Measurements from ENCODE around the gene ERGIC1.

Gene ERGIC1

DNA sequence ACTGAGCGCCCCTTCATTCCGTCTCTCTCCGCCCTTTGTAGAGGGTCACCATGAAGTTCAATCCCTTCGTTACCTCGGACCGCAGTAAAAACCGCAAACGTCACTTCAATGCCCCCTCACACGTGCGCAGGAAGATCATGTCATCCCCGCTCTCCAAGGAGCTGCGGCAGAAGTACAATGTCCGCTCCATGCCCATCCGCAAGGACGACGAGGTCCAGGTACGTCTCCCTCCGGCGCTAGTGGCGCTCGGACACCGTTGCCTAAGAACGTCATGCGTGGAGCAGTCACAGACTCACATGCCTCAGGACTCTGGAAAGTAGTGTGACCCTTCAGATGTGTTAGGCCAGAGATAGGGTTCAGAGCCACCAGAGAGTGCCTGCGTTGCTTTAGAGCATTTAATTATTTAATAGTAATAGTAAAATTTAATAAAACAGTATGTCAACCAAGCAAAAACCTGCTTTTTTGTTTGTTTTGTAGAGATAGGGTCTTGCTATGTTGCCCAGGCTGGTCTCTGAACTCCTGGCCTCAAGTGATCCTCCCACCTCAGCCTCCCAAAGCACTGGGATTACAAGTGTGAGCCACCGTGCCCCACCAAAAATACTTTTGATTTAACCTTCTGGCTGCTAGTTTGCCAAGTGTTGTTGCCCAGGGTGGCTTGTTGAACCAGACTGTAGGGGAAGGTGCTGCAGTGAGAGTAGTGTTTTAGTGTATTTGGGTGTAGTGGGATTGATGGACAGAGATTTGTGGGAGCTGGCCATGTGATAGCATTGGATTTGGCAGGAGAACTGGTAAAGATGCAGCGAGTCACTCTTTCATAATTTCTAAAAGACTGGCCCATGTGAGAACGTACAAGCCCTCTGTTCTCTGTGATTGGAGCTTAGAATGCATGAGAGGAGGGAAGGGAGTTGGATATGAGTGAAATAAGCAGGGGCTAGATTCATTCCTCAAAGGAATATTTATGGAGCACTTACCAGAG is 126.1 kb downstream of the ERGIC1 start:
- Histone ChIP-seq H3K27ac (peak overlapping the region; percentile 82), H3K27me3 (replicated peaks) (no peaks in the 10 kb centered on the region), H3K4me3 (ENCODE audit: low read depth, low read length) (peak overlapping the region; percentile 100), H3K36me3 (replicated peaks) (no peaks in the 10 kb centered on the region)
- in situ Hi-C loops (cut with HindIII; ENCODE audit: low pct_ligation_motif_present, low sequenced_read_pairs) = no loop called here
- DNase-seq = no peak
- TF ChIP-seq, protein P1, sequence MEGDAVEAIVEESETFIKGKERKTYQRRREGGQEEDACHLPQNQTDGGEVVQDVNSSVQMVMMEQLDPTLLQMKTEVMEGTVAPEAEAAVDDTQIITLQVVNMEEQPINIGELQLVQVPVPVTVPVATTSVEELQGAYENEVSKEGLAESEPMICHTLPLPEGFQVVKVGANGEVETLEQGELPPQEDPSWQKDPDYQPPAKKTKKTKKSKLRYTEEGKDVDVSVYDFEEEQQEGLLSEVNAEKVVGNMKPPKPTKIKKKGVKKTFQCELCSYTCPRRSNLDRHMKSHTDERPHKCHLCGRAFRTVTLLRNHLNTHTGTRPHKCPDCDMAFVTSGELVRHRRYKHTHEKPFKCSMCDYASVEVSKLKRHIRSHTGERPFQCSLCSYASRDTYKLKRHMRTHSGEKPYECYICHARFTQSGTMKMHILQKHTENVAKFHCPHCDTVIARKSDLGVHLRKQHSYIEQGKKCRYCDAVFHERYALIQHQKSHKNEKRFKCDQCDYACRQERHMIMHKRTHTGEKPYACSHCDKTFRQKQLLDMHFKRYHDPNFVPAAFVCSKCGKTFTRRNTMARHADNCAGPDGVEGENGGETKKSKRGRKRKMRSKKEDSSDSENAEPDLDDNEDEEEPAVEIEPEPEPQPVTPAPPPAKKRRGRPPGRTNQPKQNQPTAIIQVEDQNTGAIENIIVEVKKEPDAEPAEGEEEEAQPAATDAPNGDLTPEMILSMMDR (IDR thresholded peaks at IDR 0.05; ENCODE audit: low read depth, low read length, missing control alignments) = no peak

DNA sequence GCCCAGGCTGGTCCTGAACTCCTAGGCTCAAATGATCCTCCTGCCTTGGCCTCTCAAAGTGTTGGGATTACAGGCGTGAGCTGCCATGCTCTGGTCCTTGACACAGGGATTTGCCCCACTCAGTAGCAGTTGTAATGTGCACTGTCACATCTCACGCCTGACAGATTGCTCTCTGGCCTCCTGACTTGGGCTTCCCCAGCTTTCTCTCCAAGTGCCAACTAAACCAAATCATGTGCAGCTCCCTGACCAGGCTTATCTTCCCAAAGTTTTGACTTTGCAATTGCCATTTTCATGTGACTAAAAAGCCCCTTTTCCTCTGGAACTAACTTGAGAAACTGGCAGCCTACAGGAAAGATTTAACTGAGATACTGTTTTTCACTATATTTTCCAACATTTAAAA is 135.9 kb downstream of the ERGIC1 start:
- Histone ChIP-seq H3K27ac (no peak overlapping the region), H3K4me3 (ENCODE audit: low read depth, low read length) (no peak overlapping the region), H3K36me3 (replicated peaks) (peaks cover 12% of the 10 kb centered on the region), H3K27me3 (replicated peaks) (no peaks in the 10 kb centered on the region)
- TF ChIP-seq, protein P1 (IDR thresholded peaks at IDR 0.05; ENCODE audit: low read depth, low read length, missing control alignments) = no peak
- no peak for DNase-seq
- in situ Hi-C loops (cut with HindIII; ENCODE audit: low pct_ligation_motif_present, low sequenced_read_pairs) = no loop called here

DNA sequence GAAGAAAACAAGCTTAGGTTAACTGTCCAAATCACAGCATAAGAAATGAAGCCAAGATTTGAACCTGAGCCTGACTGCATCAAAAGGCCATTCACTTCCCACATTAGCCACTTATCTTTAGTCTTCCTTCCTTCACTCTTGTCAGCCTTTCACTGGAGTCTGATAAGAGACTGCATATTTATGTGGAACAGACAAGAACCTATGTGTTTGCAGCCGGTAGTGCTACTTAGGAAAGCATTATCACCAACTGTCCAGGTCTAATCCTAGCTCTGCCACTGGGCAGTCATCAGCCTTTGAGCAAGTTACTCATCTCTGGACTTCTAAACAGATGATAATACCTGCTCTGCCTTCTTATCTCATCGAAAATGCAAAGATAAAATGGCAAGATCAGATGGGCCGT is 137.4 kb downstream of the ERGIC1 start:
- in situ Hi-C loops (cut with HindIII; ENCODE audit: low pct_ligation_motif_present, low sequenced_read_pairs) = no loop called here
- TF ChIP-seq, protein P1 (IDR thresholded peaks at IDR 0.05; ENCODE audit: low read depth, low read length, missing control alignments) = no peak
- H3K27me3 ChIP-seq (replicated peaks) = no peaks in the 10 kb centered on the region
- H3K27ac ChIP-seq = no peak overlapping the region
- no peak for DNase-seq
- H3K4me3 ChIP-seq (ENCODE audit: low read depth, low read length) = no peak overlapping the region
- H3K36me3 ChIP-seq (replicated peaks) = peaks cover 8% of the 10 kb centered on the region

DNA sequence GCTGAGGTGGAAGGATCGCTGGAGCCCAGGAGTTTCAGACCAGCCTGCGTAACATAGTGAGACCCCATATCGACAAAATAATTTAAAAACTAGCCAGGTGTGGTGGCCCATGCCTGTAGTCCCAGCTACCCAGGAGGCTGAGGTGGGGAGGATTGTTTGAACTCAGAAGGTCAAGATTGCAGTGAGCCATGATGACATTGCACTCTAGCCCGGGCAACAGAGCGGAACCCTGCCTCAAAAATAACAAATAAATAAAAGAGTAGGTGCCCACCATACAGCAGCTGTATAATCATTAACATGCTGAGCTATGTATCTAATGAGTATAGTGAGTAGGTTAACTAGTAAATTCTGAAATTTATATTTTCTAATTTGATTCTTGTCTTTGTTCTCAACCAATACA is 138.5 kb downstream of the ERGIC1 start:
- in situ Hi-C loops (cut with HindIII; ENCODE audit: low pct_ligation_motif_present, low sequenced_read_pairs) = no loop called here
- H3K4me3 ChIP-seq (ENCODE audit: low read depth, low read length) = no peak overlapping the region
- H3K27me3 ChIP-seq (replicated peaks) = no peaks in the 10 kb centered on the region
- TF ChIP-seq, protein P1 (IDR thresholded peaks at IDR 0.05; ENCODE audit: low read depth, low read length, missing control alignments) = no peak
- DNase-seq = no peak
- H3K36me3 ChIP-seq (replicated peaks) = peaks cover 8% of the 10 kb centered on the region
- peak overlapping the region; percentile 93 for H3K27ac ChIP-seq

DNA sequence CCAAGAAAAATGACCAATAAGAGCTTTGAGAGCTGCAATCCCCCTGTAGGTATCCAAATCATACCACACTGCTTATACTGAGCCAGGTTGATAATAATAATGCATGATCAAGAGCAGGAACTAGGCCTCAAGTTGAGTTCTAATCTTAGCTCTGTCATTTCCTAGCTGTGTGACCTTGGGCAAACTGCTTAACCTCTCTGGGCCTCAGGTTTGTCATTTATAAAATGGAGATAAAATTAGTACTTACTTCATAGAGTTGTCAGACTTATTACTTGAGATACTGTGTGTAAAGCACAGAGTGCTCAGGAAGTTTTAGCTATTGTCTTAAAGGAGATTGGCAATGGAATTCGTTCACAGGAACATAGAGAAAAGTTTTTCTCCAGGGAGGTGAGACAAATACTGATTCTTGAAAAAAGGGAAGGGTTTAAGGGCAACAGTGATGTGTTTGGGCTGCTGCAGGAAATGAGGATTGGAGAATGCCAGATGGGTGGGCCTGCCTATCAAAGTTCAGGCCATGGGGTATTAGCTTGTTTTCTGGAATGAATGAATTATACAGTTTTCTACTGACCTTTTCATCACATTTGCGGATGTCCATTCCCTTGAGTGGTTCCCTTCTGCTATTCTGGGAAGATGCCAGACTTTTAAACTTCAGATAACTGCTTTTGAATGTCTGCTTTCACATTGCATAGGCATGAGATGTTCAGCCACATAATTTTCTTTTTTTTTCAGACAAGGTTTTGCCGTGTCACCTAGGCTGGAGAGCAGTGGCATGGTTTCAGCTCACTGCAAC is 139.3 kb downstream of the ERGIC1 start:
- H3K27me3 ChIP-seq (replicated peaks) = no peaks in the 10 kb centered on the region
- TF ChIP-seq, protein P1 (IDR thresholded peaks at IDR 0.05; ENCODE audit: low read depth, low read length, missing control alignments) = no peak
- no peak overlapping the region for H3K4me3 ChIP-seq (ENCODE audit: low read depth, low read length)
- peaks cover 7% of the 10 kb centered on the region for H3K36me3 ChIP-seq (replicated peaks)
- in situ Hi-C loops (cut with HindIII; ENCODE audit: low pct_ligation_motif_present, low sequenced_read_pairs) = no loop called here
- DNase-seq = peak; percentile 72
- peak overlapping the region; percentile 93 for H3K27ac ChIP-seq

Data from brain microvascular endothelial cell (primary cell).